Chondrocyte (in vitro differentiated cells): Measurements from ENCODE around the gene TRIM52. TPM values are rescaled to one million over a fixed set of nuclear protein-coding genes. Genes with fewer than 3 reads are reported as not detected.
"Not testable (repeated sequence)": the region's sequence is repeated elsewhere in the genome, so short reads cannot be mapped to it uniquely, and the experiment has no call there.

Experiments used
- DNase-seq: peaks from one replicate; pipeline ENCODE4 v3.0.0; 2021; ENCODE audit warnings: mixed read lengths, low spot score
- H3K27ac Mint-ChIP-seq: one replicate; pipeline ENCODE4 v1.8.0; 2021; ENCODE audit warnings: mild to moderate bottlenecking, moderate library complexity, mixed read lengths; ENCODE audit not compliant: unreplicated experiment
- H3K27me3 Mint-ChIP-seq: 2 replicates; pipeline ENCODE4 v1.8.0; 2021; ENCODE audit warnings: low read depth, mixed read lengths
- H3K36me3 Mint-ChIP-seq: 2 replicates; pipeline ENCODE4 v1.8.0; 2021; ENCODE audit warnings: low read depth, mixed read lengths
- H3K4me1 Mint-ChIP-seq: 2 replicates; pipeline ENCODE4 v1.8.0; 2021; ENCODE audit warnings: low read depth, mild to moderate bottlenecking, mixed read lengths
- H3K4me3 Mint-ChIP-seq: one replicate; pipeline ENCODE4 v1.8.0; 2021; ENCODE audit warnings: mild to moderate bottlenecking, moderate library complexity, mixed read lengths; ENCODE audit not compliant: unreplicated experiment
- H3K9me3 Mint-ChIP-seq: 2 replicates; pipeline ENCODE4 v1.8.0; 2021; ENCODE audit warnings: low read depth, mixed read lengths
- CTCF ChIP-seq: fragments of 200-600 bp; sonication (generic); IDR thresholded peaks from 2 replicates; pipeline ENCODE4 v1.5.0; 2021; ENCODE audit warnings: antibody characterized with exemption, mild to moderate bottlenecking, moderate library complexity
- total RNA-seq: library from RNA; stranded (reverse); gene quantifications from 3 replicates; pipeline ENCODE4 v1.2.1, GENCODE V29; 2021

TRIM52 gene
- total RNA-seq, 1 donor from 2014 or later = 8.3 TPM

DNA sequence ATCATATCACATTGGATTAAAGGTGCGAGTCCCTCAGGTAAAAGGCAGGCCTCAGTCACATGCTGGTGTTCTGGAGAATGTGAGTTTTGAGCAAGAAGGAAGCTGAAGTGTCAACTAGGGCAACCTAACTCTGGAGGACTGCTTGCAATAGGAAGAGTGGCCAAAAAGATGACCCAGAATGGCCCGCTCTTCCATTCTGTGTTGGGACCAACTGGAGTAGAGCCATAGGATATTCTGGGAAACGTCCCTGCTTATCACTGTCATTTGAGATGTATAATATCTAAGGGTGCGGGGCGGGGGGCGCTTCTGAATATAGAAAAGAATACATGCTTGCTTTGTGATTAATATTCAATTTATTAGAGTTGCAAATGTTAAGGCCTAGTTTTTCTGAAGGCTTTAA lies 48.9 kb downstream of the TRIM52 start:
- H3K36me3 Mint-ChIP-seq = no peaks in the 10 kb centered on the region
- no peak for DNase-seq
- peaks cover 17% of the 10 kb centered on the region for H3K4me1 Mint-ChIP-seq
- H3K27me3 Mint-ChIP-seq = no peaks in the 10 kb centered on the region
- no peak overlapping the region for H3K4me3 Mint-ChIP-seq
- no peak for TF ChIP-seq CTCF
- no peaks in the 10 kb centered on the region for H3K9me3 Mint-ChIP-seq
- H3K27ac Mint-ChIP-seq = no peak overlapping the region

- TF ChIP-seq CTCF = no peak
Observed at GRCh38 chr5:181211208-181211607, 49.7 kb downstream of the TRIM52 start.

DNA sequence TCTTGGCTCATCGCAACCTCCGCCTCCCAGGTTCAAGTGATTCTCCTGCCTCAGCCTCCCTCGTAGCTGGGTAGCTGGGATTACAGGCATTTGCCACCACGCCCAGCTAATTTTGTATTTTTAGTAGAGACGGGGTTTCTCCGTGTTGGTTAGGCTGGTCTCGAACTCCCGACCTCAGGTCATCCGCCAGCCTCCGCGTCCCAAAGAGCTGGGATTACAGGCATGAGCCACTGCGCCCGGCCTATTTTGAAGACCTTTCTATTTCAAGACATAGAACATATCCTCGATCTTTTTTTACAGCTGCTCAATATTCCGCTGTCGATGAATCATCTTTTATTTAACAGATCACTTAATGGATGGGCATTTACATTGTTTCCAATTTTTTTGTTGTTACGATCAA lies 50.2 kb downstream of the TRIM52 start:
- H3K27me3 Mint-ChIP-seq, DNase-seq, H3K9me3 Mint-ChIP-seq, H3K4me3 Mint-ChIP-seq, H3K27ac Mint-ChIP-seq, H3K36me3 Mint-ChIP-seq: not testable (repeated sequence)
- peaks cover 22% of the 10 kb centered on the region for H3K4me1 Mint-ChIP-seq

More at GRCh38 chr5:181211208-181211607, 49.7 kb downstream of the TRIM52 start:
- no peak overlapping the region for H3K27ac Mint-ChIP-seq
- H3K27me3 Mint-ChIP-seq = no peaks in the 10 kb centered on the region
- H3K9me3 Mint-ChIP-seq = no peaks in the 10 kb centered on the region
- no peak overlapping the region for H3K4me3 Mint-ChIP-seq
- no peak for DNase-seq
- H3K4me1 Mint-ChIP-seq = peaks cover 18% of the 10 kb centered on the region
- H3K36me3 Mint-ChIP-seq = no peaks in the 10 kb centered on the region

DNA sequence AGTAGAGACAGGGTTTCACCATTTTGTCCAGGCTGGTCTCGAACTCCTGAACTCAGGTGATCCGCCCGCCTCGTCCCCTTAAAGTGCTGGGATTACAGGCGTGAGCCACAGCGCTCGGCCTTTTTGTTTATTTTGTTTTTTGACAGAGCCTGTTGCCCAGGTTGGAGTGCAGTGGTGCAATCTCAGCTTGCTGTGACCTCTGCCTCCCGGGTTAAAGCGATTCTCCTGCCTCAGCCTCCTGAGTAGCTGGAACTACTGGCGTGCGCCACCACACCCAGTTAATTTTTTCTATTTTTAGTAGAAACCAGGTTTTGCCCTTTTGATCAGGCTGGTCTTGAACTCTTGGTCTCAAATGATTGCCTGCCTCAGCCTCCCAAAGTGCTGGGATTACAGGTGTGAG lies 50.8 kb downstream of the TRIM52 start:
- not testable (repeated sequence) for H3K4me3 Mint-ChIP-seq, H3K27ac Mint-ChIP-seq, DNase-seq, H3K9me3 Mint-ChIP-seq, H3K27me3 Mint-ChIP-seq, H3K36me3 Mint-ChIP-seq
- H3K4me1 Mint-ChIP-seq = peaks cover 25% of the 10 kb centered on the region

DNA sequence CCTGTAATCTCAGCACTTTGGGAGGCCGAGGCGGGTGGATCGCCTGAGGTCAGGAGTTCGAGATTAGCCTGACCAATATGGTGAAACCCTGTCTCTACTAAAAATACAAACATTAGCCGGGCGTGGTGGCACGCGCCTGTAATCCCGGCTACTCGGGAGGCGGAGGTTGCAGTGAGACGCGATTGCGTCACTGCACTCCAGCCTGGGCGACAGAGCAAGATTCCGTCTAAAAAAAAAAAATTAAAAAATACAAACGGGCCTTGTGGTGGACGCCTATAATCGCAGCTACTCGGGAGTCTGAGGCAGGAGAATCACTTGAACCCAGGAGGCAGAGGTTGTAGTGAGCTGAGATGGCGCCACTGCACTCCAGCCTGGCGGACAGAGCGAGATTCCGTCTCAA lies 51.9 kb downstream of the TRIM52 start:
- H3K9me3 Mint-ChIP-seq, H3K4me3 Mint-ChIP-seq, DNase-seq, H3K27me3 Mint-ChIP-seq, H3K27ac Mint-ChIP-seq, H3K36me3 Mint-ChIP-seq: not testable (repeated sequence)
- H3K4me1 Mint-ChIP-seq = peaks cover 27% of the 10 kb centered on the region

DNA sequence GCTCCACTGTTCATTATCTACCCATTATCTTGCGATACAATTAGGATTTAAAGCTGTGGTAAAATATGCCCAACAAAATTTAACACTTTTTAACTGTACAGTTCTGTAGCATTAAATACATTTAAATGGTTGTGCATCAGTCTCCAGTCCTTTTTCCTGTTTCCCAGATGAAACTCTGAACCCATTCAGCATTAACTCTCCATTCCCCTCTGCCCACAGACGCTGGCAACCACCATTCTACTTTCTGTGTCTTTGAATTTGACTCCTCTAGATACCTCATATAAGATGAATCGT lies 53.0 kb downstream of the TRIM52 start:
- H3K36me3 Mint-ChIP-seq = no peaks in the 10 kb centered on the region
- peak overlapping the region; percentile 85 for H3K4me3 Mint-ChIP-seq
- DNase-seq = no peak
- H3K27ac Mint-ChIP-seq = peak overlapping the region; percentile 94
- peaks cover 26% of the 10 kb centered on the region for H3K4me1 Mint-ChIP-seq
- H3K9me3 Mint-ChIP-seq = no peaks in the 10 kb centered on the region
- H3K27me3 Mint-ChIP-seq = no peaks in the 10 kb centered on the region
- no peak for TF ChIP-seq CTCF

DNA sequence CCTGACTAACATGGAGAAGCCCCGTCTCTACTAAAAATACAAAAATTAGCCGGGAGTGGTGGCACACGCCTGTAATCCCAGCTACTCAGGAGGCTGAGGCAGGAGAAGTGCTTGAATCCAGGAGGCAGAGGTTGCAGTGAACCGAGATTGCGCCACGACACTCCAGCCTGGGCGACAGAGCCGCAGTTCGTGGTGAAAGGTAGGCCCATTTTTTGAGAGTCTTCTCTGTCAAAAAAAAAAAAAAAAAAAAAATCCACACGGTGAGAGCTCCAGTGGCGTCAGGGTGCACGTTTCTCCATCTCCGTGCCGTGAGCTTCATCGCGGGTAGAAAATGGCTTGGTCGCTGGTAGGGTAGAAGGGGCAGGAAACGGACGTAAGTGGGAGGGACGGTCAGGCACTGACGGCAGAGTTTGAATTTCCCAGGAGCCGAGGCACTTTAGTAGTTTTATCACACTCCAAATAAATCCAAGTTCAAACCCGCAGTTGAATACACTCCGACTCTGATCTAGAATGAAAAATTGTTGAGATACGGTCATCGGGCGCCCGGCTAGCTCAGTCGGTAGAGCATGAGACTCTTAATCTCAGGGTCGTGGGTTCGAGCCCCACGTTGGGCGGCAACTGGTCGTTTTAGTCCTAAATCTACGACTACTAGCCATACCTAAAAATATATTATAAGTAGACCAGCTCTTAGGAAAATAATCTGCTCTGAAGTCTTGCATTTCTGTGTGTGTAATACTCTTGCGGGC lies 53.6 kb downstream of the TRIM52 start:
- DNase-seq = no peak
- TF ChIP-seq CTCF = no peak
- peaks cover 26% of the 10 kb centered on the region for H3K4me1 Mint-ChIP-seq
- peak overlapping the region; percentile 85 for H3K4me3 Mint-ChIP-seq
- H3K27ac Mint-ChIP-seq = peak overlapping the region; percentile 94
- H3K27me3 Mint-ChIP-seq = no peaks in the 10 kb centered on the region
- no peaks in the 10 kb centered on the region for H3K36me3 Mint-ChIP-seq
- no peaks in the 10 kb centered on the region for H3K9me3 Mint-ChIP-seq
